NB4 (cell line): Measurements from ENCODE around the gene COL23A1.

Source experiments
- CTCF ChIP-seq: IDR thresholded peaks from one replicate; pipeline ENCODE4 v1.5.1; 2012; ENCODE audit warnings: low read depth, low read length
- TF ChIP-seq, protein P1 (sequence below): IDR thresholded peaks from 2 replicates; pipeline ENCODE4 v1.6.1; 2011; ENCODE audit warnings: low read depth, low read length

- no peak for TF ChIP-seq CTCF
- TF ChIP-seq, protein P1, sequence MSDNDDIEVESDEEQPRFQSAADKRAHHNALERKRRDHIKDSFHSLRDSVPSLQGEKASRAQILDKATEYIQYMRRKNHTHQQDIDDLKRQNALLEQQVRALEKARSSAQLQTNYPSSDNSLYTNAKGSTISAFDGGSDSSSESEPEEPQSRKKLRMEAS: no peak
These were observed 371.4 kb downstream of the COL23A1 start for GRCh38 chr5:178218827-178219226.
